Measurements from ENCODE around the gene COA6.
"Not testable (repeated sequence)": the region's sequence is repeated elsewhere in the genome, so short reads cannot be mapped to it uniquely, and the experiment has no call there.

Gene COA6

DNA sequence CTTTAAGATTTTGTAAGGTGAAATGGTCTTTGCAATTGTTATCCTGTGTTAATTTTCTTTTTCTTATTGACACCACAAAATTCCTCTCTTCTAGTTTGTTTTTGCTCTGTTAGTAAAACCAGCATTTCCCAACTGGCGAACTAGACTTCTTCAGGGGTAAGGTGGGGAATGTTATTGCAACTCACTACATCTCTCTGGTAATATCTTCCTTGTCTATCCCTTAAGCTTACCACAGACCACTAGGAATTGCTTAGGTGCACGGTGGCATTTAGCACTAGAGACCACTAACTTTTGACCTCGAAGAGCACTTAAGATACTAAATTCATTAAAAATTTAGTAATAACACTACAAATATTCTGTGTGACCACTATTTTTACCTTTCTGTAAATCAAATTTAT, 4.2 kb upstream of the COA6 start:
- CTCF ChIA-PET = no interaction called here
- POLR2A ChIA-PET = no interaction called here
- TF ChIP-seq SP1 (IDR thresholded peaks at IDR 0.05) (no peak), ZNF384 (IDR thresholded peaks at IDR 0.05) (no peak), FOXA1 (IDR thresholded peaks at IDR 0.05) (no peak)
- no peak for DNase-seq (ENCODE audit: extremely low spot score)

GRCh38 chr1:234369784-234370183, 3.5 kb upstream of the COA6 start:
- POLR2A ChIA-PET = no interaction called here
- no peak for TF ChIP-seq HDGF (IDR thresholded peaks at IDR 0.05; ENCODE audit: borderline replicate concordance)
- TF ChIP-seq ARNT (IDR thresholded peaks at IDR 0.05) = no peak
- no peak for TF ChIP-seq TARDBP (IDR thresholded peaks at IDR 0.05)
- no peak for TF ChIP-seq BHLHE40 (IDR thresholded peaks at IDR 0.05; ENCODE audit: borderline replicate concordance)
- TF ChIP-seq FOXK2 (IDR thresholded peaks at IDR 0.05) = no peak
- no peak for TF ChIP-seq FOXA1 (IDR thresholded peaks at IDR 0.05)
- no peak for TF ChIP-seq ELF4 (IDR thresholded peaks at IDR 0.05)
- no peak for TF ChIP-seq SUZ12 (IDR thresholded peaks at IDR 0.05)
- TF ChIP-seq LEF1 (IDR thresholded peaks at IDR 0.05; ENCODE audit: borderline replicate concordance) = no peak
- TF ChIP-seq ZNF384 (IDR thresholded peaks at IDR 0.05) = no peak
- TF ChIP-seq PKNOX1 (IDR thresholded peaks at IDR 0.05) = no peak
- no peak for DNase-seq (ENCODE audit: extremely low spot score)
- CTCF ChIA-PET = no interaction called here

DNA sequence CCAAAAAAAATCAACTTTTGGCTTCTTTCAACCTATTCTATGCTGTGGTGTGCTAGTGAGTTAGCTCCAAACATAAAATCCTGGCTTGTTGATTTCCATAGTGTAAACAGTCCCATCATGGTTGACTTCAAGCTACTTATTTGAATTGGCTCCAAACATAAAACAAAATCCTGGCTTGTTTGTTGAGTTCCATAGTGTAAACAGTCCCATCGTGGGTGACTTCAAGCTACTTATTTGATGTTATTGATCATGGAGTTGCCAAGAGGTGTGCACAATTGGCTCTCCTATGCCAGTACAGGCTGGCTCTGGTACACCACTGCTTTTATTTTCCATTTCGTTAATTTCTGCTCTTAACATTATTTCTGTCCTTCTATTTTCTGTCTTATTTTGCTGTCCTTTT, 1.8 kb upstream of the COA6 start:
- no peak for DNase-seq (ENCODE audit: extremely low spot score)
- CTCF ChIA-PET = interaction anchor here (0.7 to 0.8 kb wide), 3 partner anchors 45 to 247 kb away, joined by 3 to 5 read pairs (median 4); no protein-coding TSS in a partner anchor

DNA sequence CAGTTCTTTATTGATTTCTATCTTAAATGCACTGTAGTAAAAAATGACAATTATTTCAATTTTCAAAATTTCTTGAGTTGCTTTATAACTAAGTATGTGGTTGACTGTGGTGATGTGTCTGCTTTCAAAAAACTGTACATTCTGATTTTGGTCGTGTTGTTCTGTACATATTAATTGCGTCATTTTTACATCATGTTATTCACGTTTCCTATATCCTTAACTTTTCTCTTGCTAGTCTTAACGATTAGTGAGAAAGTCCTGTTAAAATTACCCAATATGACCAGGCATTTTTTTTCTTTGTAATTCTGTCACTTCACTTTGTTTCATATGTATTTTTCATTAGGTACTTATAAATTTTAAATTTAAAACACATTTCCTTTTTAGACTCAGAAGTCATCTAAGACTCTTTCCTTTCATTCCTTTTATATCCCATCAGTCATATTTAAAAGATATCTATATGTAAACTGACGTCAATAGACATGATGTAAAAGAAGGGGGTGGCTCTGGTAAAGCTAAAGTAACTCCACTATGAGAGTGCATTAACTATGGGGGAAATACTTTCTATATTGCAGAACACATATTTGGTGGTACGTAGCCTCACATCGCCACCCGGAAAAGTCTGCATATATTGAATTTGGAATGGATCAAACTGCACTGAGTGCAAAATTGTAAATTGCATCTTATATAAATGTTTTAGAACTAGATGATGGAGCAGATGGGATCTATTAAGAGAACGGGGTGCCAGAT, 1.1 kb upstream of the COA6 start:
- TF ChIP-seq HDGF (IDR thresholded peaks at IDR 0.05; ENCODE audit: borderline replicate concordance) (no peak), ELF4 (IDR thresholded peaks at IDR 0.05) (peak; percentile 11; the same call in 1 of the 2 replicates), SP1 (IDR thresholded peaks at IDR 0.05) (peak; percentile 5; the same call in 1 of the 2 replicates)
- DNase-seq (ENCODE audit: extremely low spot score) = no peak
- CTCF ChIA-PET = interaction anchor here (0.7 to 1.3 kb wide), 3 partner anchors 45 to 204 kb away, joined by 3 to 5 read pairs (median 5); no protein-coding TSS in a partner anchor
- POLR2A ChIA-PET = interaction anchor here (1.4 to 2.4 kb wide), 12 partner anchors 8 to 123 kb away, joined by 3 to 16 read pairs (median 7); no protein-coding TSS in a partner anchor

More for the DNA sequence above, 1.8 kb upstream of the COA6 start:
- no peak for TF ChIP-seq HDGF (IDR thresholded peaks at IDR 0.05; ENCODE audit: borderline replicate concordance)
- TF ChIP-seq CTBP1 (IDR thresholded peaks at IDR 0.05; ENCODE audit: borderline replicate concordance) = no peak
- no peak for TF ChIP-seq FOXM1 (IDR thresholded peaks at IDR 0.05; ENCODE audit: borderline replicate concordance)
- TF ChIP-seq ZNF384 (IDR thresholded peaks at IDR 0.05) = no peak
- TF ChIP-seq TARDBP (IDR thresholded peaks at IDR 0.05) = no peak
- no peak for TF ChIP-seq ELF4 (IDR thresholded peaks at IDR 0.05)
- no peak for TF ChIP-seq ARNT (IDR thresholded peaks at IDR 0.05)
- no peak for TF ChIP-seq BHLHE40 (IDR thresholded peaks at IDR 0.05; ENCODE audit: borderline replicate concordance)
- no peak for TF ChIP-seq SUZ12 (IDR thresholded peaks at IDR 0.05)
- TF ChIP-seq SP1 (IDR thresholded peaks at IDR 0.05) = no peak
- no peak for TF ChIP-seq PKNOX1 (IDR thresholded peaks at IDR 0.05)
- no peak for TF ChIP-seq NFRKB (IDR thresholded peaks at IDR 0.05)
- no peak for TF ChIP-seq FOXA1 (IDR thresholded peaks at IDR 0.05)
- TF ChIP-seq LEF1 (IDR thresholded peaks at IDR 0.05; ENCODE audit: borderline replicate concordance) = no peak
- no peak for TF ChIP-seq L3MBTL2 (conservative IDR thresholded peaks at IDR 0.05)
- POLR2A ChIA-PET = no interaction called here

GRCh38 chr1:234373959-234374254, 651 bp downstream of the COA6 start:
- no peak for DNase-seq (ENCODE audit: extremely low spot score)
- TF ChIP-seq FOXM1 (IDR thresholded peaks at IDR 0.05; ENCODE audit: borderline replicate concordance) (no peak), TARDBP (IDR thresholded peaks at IDR 0.05) (no peak), ARNT (IDR thresholded peaks at IDR 0.05) (no peak), ZNF384 (IDR thresholded peaks at IDR 0.05) (no peak), L3MBTL2 (conservative IDR thresholded peaks at IDR 0.05) (no peak), FOXK2 (IDR thresholded peaks at IDR 0.05) (no peak), LEF1 (IDR thresholded peaks at IDR 0.05; ENCODE audit: borderline replicate concordance) (no peak), PKNOX1 (IDR thresholded peaks at IDR 0.05) (no peak), CTBP1 (IDR thresholded peaks at IDR 0.05; ENCODE audit: borderline replicate concordance) (no peak), NFRKB (IDR thresholded peaks at IDR 0.05) (no peak), SUZ12 (IDR thresholded peaks at IDR 0.05) (no peak), ELF4 (IDR thresholded peaks at IDR 0.05) (no peak), HDGF (IDR thresholded peaks at IDR 0.05; ENCODE audit: borderline replicate concordance) (no peak)
- ChIA-PET CTCF (interaction anchor here (0.5 to 1.6 kb wide), 5 partner anchors 38 to 249 kb away, joined by 3 to 6 read pairs (median 4); no protein-coding TSS in a partner anchor), POLR2A (interaction anchor here (0.7 to 2.7 kb wide), 24 partner anchors 7 to 236 kb away, joined by 3 to 25 read pairs (median 7); partner anchors contain the start of genes IRF2BP2 and TARBP1)

DNA sequence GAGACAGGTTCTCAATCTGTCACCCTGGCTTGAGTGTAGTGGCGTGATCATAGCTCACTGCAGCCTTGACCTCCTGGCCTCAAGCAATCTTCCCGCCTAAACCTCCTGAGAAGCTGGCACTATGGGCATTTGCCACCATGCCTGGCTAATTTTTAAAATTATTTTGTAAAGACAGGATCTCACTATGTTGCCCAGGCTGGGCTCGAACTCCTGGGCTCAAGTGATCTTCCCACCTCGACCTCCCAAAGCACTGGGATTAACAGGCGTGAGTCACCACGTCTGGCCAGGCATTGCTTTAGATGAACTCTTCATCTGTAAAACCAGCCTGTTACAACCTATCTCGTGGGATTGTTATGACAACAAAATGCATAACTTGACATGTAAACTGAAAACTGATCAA, 2.4 kb downstream of the COA6 start:
- DNase-seq (ENCODE audit: extremely low spot score) = no peak
- TF ChIP-seq CTBP1 (IDR thresholded peaks at IDR 0.05; ENCODE audit: borderline replicate concordance) = no peak
- POLR2A ChIA-PET = no interaction called here
- CTCF ChIA-PET = no interaction called here

DNA sequence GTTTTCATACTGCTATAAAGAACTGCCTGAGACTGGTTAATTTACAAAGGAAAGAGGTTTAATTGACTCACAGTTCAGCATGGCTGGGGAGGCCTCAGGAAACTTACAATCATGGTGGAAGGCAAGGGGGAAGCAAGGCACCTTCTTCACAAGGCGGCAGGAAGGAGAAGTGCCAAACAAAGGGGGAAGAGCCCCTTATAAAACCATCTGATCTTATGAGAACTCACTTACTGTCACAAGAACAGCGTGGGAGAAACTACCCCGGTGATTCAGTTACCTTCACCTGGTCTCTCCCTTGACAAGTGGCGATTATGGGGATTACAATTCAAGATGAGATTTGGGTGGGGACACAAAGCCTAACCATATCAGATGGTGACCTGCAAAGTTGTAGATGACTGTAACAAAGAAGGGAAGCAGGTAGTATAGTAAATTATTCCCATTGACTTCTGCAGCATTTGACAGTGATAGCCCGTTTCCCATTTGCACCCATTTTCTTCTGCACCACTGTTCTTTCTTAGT, 6.4 kb downstream of the COA6 start:
- POLR2A ChIA-PET; DNase-seq (ENCODE audit: extremely low spot score); CTCF ChIA-PET: not testable (repeated sequence)
